Amniotic epithelial cell (primary cell): ENCODE results near the gene KIF22.
A peak's percentile ranks its signal among the peaks of the same experiment; 100 is the strongest.
"Not testable (repeated sequence)": the region's sequence is repeated elsewhere in the genome, so short reads cannot be mapped to it uniquely, and the experiment has no call there.

Source experiments
- DNase-seq: peaks from one replicate; pipeline ENCODE4 v3.0.0-alpha.2; 2010; ENCODE audit warnings: low read depth

Gene KIF22

GRCh38 chr16:29790183-29790948 lies at the start of gene KIF22:
Gene KIF22, plus strand, starts transcription at chr16:29790751. Its CDS starts 9 bp downstream, at chr16:29790760.
- DNase-seq: peak; percentile 98

- DNase-seq: no peak
These were observed 47.8 kb upstream of the KIF22 start for GRCh38 chr16:29742683-29743275.

- DNase-seq: no peak
These were observed 47.1 kb upstream of the KIF22 start for GRCh38 chr16:29743475-29743826.

- no peak for DNase-seq
These were observed 46.6 kb upstream of the KIF22 start for GRCh38 chr16:29743827-29744531.

- DNase-seq: no peak
These were observed 45.9 kb upstream of the KIF22 start for GRCh38 chr16:29744541-29745101.

GRCh38 chr16:29745121-29745852 lies 45.3 kb upstream of the KIF22 start:
- no peak for DNase-seq

GRCh38 chr16:29745853-29746345 lies 44.7 kb upstream of the KIF22 start, which contains the start of gene C16orf54:
Gene C16orf54, minus strand, starts transcription at chr16:29745990. Its CDS starts 1,039 bp downstream, at chr16:29744951.
- DNase-seq: no peak

- DNase-seq: not testable (repeated sequence)
These were observed 44.0 kb upstream of the KIF22 start for GRCh38 chr16:29746518-29746917.

- no peak for DNase-seq
These were observed 42.4 kb upstream of the KIF22 start for GRCh38 chr16:29747947-29748759.

- DNase-seq: not testable (repeated sequence)
These were observed 41.8 kb upstream of the KIF22 start for GRCh38 chr16:29748760-29749149.

GRCh38 chr16:29753516-29753915 lies 37.0 kb upstream of the KIF22 start:
- no peak for DNase-seq

- DNase-seq: peak; percentile 11
These were observed 33.9 kb upstream of the KIF22 start for GRCh38 chr16:29756654-29757053.

- not testable (repeated sequence) for DNase-seq
These were observed 33.5 kb upstream of the KIF22 start for GRCh38 chr16:29757086-29757485.

- DNase-seq: peak; percentile 88
These were observed 32.5 kb upstream of the KIF22 start for GRCh38 chr16:29757950-29758466.

GRCh38 chr16:29760567-29761279 lies 29.8 kb upstream of the KIF22 start:
- DNase-seq: no peak

- not testable (repeated sequence) for DNase-seq
These were observed 29.3 kb upstream of the KIF22 start for GRCh38 chr16:29761280-29761651.

- no peak for DNase-seq
These were observed 28.7 kb upstream of the KIF22 start for GRCh38 chr16:29761882-29762281.

- DNase-seq: no peak
These were observed 27.2 kb upstream of the KIF22 start for GRCh38 chr16:29763326-29763725.

GRCh38 chr16:29765167-29766032 lies 25.2 kb upstream of the KIF22 start:
- no peak for DNase-seq
